Measurements from ENCODE around the gene NUP93.

The NUP93 gene

GRCh38 chr16:56729735-56730662 lies at the start of gene NUP93:
NUP93 (plus strand) TSS chr16:56730129; CDS start chr16:56748248, 18,119 bp downstream.
- DNase-seq: peak; percentile 55 to 94 (median 86)

- DNase-seq: peak; percentile 28 to 92 (median 81)
These were observed 47.8 kb upstream of the NUP93 start, which contains the start of gene MT1X for GRCh38 chr16:56681939-56682702. MT1X (plus strand) TSS chr16:56682470; CDS start chr16:56682541, 71 bp downstream.

GRCh38 chr16:56682703-56683397 lies 47.1 kb upstream of the NUP93 start:
- DNase-seq: peak in 2 of 51 donors; percentile 38 to 45

GRCh38 chr16:56683424-56684172 lies 46.3 kb upstream of the NUP93 start:
- DNase-seq: peak in 2 of 51 donors; percentile 13 to 15

GRCh38 chr16:56684256-56684925 lies 45.5 kb upstream of the NUP93 start:
- peak in 11 of 51 donors; percentile 10 to 41 (median 25) for DNase-seq

- peak in 2 of 51 donors; percentile 31 to 41 for DNase-seq
These were observed 44.9 kb upstream of the NUP93 start for GRCh38 chr16:56684926-56685590.

- no peak for DNase-seq
These were observed 43.2 kb upstream of the NUP93 start for GRCh38 chr16:56686758-56687157.

- DNase-seq: no peak
These were observed 41.2 kb upstream of the NUP93 start for GRCh38 chr16:56688762-56689161.

- no peak for DNase-seq
These were observed 40.8 kb upstream of the NUP93 start for GRCh38 chr16:56689171-56689570.

GRCh38 chr16:56690420-56691122 lies 39.4 kb upstream of the NUP93 start:
- DNase-seq: no peak

- DNase-seq: no peak
These were observed 38.0 kb upstream of the NUP93 start for GRCh38 chr16:56691885-56692284.

GRCh38 chr16:56695246-56695645 lies 34.7 kb upstream of the NUP93 start:
- DNase-seq: no peak

GRCh38 chr16:56697456-56698155 lies 32.3 kb upstream of the NUP93 start:
- no peak for DNase-seq

GRCh38 chr16:56700195-56700594 lies 29.7 kb upstream of the NUP93 start:
- DNase-seq: no peak

GRCh38 chr16:56700631-56701030 lies 29.3 kb upstream of the NUP93 start:
- no peak for DNase-seq

GRCh38 chr16:56701534-56701933 lies 28.4 kb upstream of the NUP93 start:
- DNase-seq: no peak

- DNase-seq: no peak
These were observed 27.1 kb upstream of the NUP93 start for GRCh38 chr16:56702836-56703235.

All from hypothalamus (tissue), 51 donors.